ENCODE measurements around the gene PNMA8A.

DNA sequence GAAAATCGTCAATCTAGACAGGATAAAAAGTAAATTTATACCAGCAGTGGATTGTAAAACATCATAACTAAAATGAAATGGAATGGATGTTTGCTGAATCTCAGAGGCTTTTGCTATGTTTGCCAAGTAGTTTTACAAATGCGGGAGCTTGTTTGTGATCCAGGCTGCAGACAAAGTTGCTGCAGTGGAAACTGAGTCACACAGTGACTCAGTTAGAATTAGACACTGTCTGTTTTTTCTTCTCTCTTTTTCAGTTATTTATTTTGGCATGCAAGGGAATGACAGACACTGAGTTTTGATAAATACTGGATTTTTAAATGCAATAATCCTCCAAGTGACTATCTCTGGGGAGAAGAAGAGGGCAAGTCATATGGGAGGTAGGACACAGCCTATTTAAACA, 4.6 kb upstream of the PNMA8A start:
- TF ChIP-seq, protein P1, sequence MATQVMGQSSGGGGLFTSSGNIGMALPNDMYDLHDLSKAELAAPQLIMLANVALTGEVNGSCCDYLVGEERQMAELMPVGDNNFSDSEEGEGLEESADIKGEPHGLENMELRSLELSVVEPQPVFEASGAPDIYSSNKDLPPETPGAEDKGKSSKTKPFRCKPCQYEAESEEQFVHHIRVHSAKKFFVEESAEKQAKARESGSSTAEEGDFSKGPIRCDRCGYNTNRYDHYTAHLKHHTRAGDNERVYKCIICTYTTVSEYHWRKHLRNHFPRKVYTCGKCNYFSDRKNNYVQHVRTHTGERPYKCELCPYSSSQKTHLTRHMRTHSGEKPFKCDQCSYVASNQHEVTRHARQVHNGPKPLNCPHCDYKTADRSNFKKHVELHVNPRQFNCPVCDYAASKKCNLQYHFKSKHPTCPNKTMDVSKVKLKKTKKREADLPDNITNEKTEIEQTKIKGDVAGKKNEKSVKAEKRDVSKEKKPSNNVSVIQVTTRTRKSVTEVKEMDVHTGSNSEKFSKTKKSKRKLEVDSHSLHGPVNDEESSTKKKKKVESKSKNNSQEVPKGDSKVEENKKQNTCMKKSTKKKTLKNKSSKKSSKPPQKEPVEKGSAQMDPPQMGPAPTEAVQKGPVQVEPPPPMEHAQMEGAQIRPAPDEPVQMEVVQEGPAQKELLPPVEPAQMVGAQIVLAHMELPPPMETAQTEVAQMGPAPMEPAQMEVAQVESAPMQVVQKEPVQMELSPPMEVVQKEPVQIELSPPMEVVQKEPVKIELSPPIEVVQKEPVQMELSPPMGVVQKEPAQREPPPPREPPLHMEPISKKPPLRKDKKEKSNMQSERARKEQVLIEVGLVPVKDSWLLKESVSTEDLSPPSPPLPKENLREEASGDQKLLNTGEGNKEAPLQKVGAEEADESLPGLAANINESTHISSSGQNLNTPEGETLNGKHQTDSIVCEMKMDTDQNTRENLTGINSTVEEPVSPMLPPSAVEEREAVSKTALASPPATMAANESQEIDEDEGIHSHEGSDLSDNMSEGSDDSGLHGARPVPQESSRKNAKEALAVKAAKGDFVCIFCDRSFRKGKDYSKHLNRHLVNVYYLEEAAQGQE (IDR thresholded peaks at IDR 0.05; ENCODE audit: borderline replicate concordance) = no peak
- TF ChIP-seq RAD21 (conservative IDR thresholded peaks at IDR 0.05) (no peak), CTCF (IDR thresholded peaks at IDR 0.05; ENCODE audit: poor library complexity, severe bottlenecking) (no peak)

Data from neural cell (in vitro differentiated cells).